Gastrocnemius medialis (tissue), 4 donors: ENCODE data around the gene SERPINC1.

Source experiments
- CTCF ChIP-seq, 5 experiments: fragments of 450-650 bp in 3 of 5; fragments of 200-600 bp in 2 of 5; sonication (generic) in 2 of 5; IDR thresholded peaks in 4 of 5; conservative IDR thresholded peaks in 1 of 5; 1 replicate in 4 of 5; 2 replicates in 1 of 5; pipeline ENCODE4 v1.5.1; 2016 to 2019; ENCODE audit warnings: antibody characterized with exemption in 5 of 5, mild to moderate bottlenecking in 3 of 5, moderate library complexity in 3 of 5
- POLR2A ChIP-seq, 2 donors: fragments of 450-650 bp; IDR thresholded peaks; one replicate each; pipeline ENCODE4 v1.6.1; 2017; ENCODE audit warnings: antibody characterized with exemption in 2 of 2, mild to moderate bottlenecking in 2 of 2, moderate library complexity in 2 of 2

GRCh38 chr1:173878251-173878650 lies 38.9 kb downstream of the SERPINC1 start:
- TF ChIP-seq CTCF (IDR thresholded peaks at IDR 0.05 in 4 of 5, conservative IDR thresholded peaks at IDR 0.05 in 1 of 5) (no peak), POLR2A (IDR thresholded peaks at IDR 0.05) (no peak)
